ENCODE data around the gene MCL1.
"Not testable (repeated sequence)": the region's sequence is repeated elsewhere in the genome, so short reads cannot be mapped to it uniquely, and the experiment has no call there.

DNA sequence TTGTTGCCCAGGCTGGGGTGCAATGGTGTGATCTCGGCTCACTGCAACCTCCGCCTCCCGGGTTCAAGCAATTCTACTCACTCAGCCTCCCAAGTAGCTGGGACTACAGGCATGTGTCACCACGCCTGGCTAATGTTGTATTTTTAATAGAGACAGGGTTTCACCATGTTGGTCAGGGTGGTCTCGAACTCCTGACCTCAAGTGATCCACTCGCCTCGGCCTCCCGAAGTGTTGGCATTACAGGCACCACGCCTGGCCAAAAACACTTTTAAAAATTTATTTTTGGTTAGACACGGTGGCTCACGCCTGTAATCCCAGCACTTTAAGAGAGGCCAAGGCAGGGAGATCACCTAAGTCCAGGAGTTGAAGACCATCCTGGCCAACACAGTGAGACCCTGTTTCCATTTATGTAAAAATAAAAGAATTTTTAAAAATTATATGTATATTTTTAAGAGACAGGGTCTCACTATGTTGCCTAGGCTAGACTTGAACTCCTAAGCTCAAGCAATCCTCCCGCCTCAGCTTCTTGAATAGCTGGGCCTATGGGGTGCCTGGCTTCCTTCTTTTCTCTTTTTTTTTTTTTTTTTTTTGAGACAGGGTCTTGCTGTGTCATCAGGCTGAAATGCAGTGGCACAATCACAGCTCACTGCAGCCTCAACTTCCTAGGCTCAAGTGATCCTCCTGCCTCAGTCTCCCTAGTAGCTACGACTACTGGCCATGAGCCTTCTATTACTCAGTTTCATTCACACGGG, 14.0 kb downstream of the MCL1 start:
- not testable (repeated sequence) for TF ChIP-seq CTCF (conservative IDR thresholded peaks at IDR 0.05 in 1 of 2, IDR thresholded peaks at IDR 0.05 in 1 of 2; ENCODE audit: low read depth in 1 of 2, low read length in 2 of 2); EZH2 (IDR thresholded peaks at IDR 0.05; ENCODE audit: low read length, missing control alignments)
